NCI-H1105 (cell line): ENCODE data around the gene RNF13.
"Not testable (repeated sequence)": the region's sequence is repeated elsewhere in the genome, so short reads cannot be mapped to it uniquely, and the experiment has no call there.

Source experiments
- DNase-seq: peaks from one replicate; lab custom pipeline; 2025; lab: John Stamatoyannopoulos, UW

RNF13 gene

GRCh38 chr3:149900322-149900721 lies 87.3 kb downstream of the RNF13 start:
- no peak for DNase-seq

GRCh38 chr3:149901770-149902169 lies 88.8 kb downstream of the RNF13 start:
- DNase-seq: no peak

GRCh38 chr3:149902498-149903139 lies 89.6 kb downstream of the RNF13 start:
- DNase-seq: no peak

- no peak for DNase-seq
These were observed 93.0 kb downstream of the RNF13 start for GRCh38 chr3:149906036-149906435.

- DNase-seq: no peak
These were observed 95.5 kb downstream of the RNF13 start for GRCh38 chr3:149908424-149908957.

GRCh38 chr3:149909923-149910322 lies 96.9 kb downstream of the RNF13 start:
- DNase-seq: no peak

GRCh38 chr3:149917124-149917667 lies 104.2 kb downstream of the RNF13 start:
- no peak for DNase-seq

GRCh38 chr3:149919509-149919908 lies 106.5 kb downstream of the RNF13 start:
- no peak for DNase-seq

- no peak for DNase-seq
These were observed 107.1 kb downstream of the RNF13 start for GRCh38 chr3:149920119-149920518.

GRCh38 chr3:149933008-149933407 lies 120.0 kb downstream of the RNF13 start:
- DNase-seq: no peak

GRCh38 chr3:149933858-149934257 lies 120.8 kb downstream of the RNF13 start:
- DNase-seq: no peak

- DNase-seq: no peak
These were observed 121.5 kb downstream of the RNF13 start for GRCh38 chr3:149934524-149934923.

- DNase-seq: peak; percentile 42
These were observed 123.8 kb downstream of the RNF13 start for GRCh38 chr3:149936812-149937230.

GRCh38 chr3:149938392-149939055 lies 125.5 kb downstream of the RNF13 start:
- DNase-seq: not testable (repeated sequence)

GRCh38 chr3:149941186-149941585 lies 128.2 kb downstream of the RNF13 start:
- DNase-seq: no peak

GRCh38 chr3:149941946-149942345 lies 128.9 kb downstream of the RNF13 start:
- DNase-seq: no peak

- DNase-seq: no peak
These were observed 129.4 kb downstream of the RNF13 start for GRCh38 chr3:149942409-149942808.

- not testable (repeated sequence) for DNase-seq
These were observed 131.0 kb downstream of the RNF13 start for GRCh38 chr3:149943966-149944365.

GRCh38 chr3:149947231-149947630 lies 134.2 kb downstream of the RNF13 start:
- DNase-seq: no peak

- DNase-seq: no peak
These were observed 136.2 kb downstream of the RNF13 start for GRCh38 chr3:149949181-149949580.

- no peak for DNase-seq
These were observed 141.8 kb downstream of the RNF13 start for GRCh38 chr3:149954812-149955211.

GRCh38 chr3:149955449-149955848 lies 142.4 kb downstream of the RNF13 start:
- no peak for DNase-seq
